K562 (cell line): ENCODE data around the gene PCED1B. TPM values are rescaled to one million over a fixed set of nuclear protein-coding genes. Genes with fewer than 3 reads are reported as not detected.
A peak's percentile ranks its signal among the peaks of the same experiment; 100 is the strongest.

Source experiments
- ATAC-seq: fragments of 200-7000 bp; cut with Tn5 transposase; 3 replicates; pipeline ENCODE4 v1.9.1; 2020; ENCODE audit warnings: moderate library complexity
- BruUV-seq: library from RNA; stranded (reverse); fragments of 400-500 nt; replicated peaks from 2 replicates; lab custom pipeline; 2021; lab: Mats Ljungman, UMichigan
- CTCF ChIA-PET: fragments of 300-600 bp; formaldehyde crosslinking; extraction: SDS; loops from one replicate; lab custom pipeline; 2021; ENCODE audit warnings: low intra/inter-chr PET ratio; lab: Yijun Ruan, JAX
- POLR2A ChIA-PET: fragments of 300-600, 350-650 bp; sonication (Branson Sonifier 250); formaldehyde crosslinking; extraction: SDS; loops from one replicate; lab custom pipeline; 2021; ENCODE audit warnings: antibody characterized with exemption, inconsistent platforms; lab: Yijun Ruan, JAX
- DNase-seq, 4 experiments: peaks; one replicate each; pipeline versions ENCODE4 v3.0.0 to v3.0.0-alpha.2; 2011 to 2018; ENCODE audit warnings: low spot score in 3 of 4, mixed read lengths in 3 of 4; ENCODE audit errors: extremely low read depth in 1 of 4
- FAIRE-seq: peaks from 2 replicates; lab custom pipeline; 2011; peaks lifted over from hg19 to GRCh38; lab: Jason Lieb, UNC
- H2AFZ ChIP-seq: 2 replicates; pipeline ENCODE4 v1.6.0; 2011; ENCODE audit warnings: low read depth, low read length, control low read depth, inconsistent platforms
- H3K27ac ChIP-seq: fragments of 200-600 bp; 3 replicates; pipeline ENCODE4 v1.8.0; 2011; ENCODE audit warnings: low read depth, mild to moderate bottlenecking, control low read depth, inconsistent platforms, low read length, moderate library complexity, mixed read lengths; ENCODE audit errors: extremely low read depth
- H3K27me3 ChIP-seq, 2 experiments: fragments of 300-600 bp in 1 of 2; 2 replicates in 1 of 2; 3 replicates in 1 of 2; pipeline versions ENCODE4 v1.6.0 to v1.8.0; 2011; ENCODE audit warnings: inconsistent platforms in 2 of 2, low read length in 2 of 2, mild to moderate bottlenecking in 1 of 2, mixed read lengths in 1 of 2, moderate library complexity in 1 of 2; ENCODE audit not compliant: control insufficient read depth in 2 of 2, insufficient read depth in 2 of 2
- H3K36me3 ChIP-seq: fragments of 300-600 bp; 3 replicates; pipeline ENCODE4 v1.8.0; 2011; ENCODE audit warnings: mild to moderate bottlenecking, low read length, inconsistent platforms; ENCODE audit not compliant: control insufficient read depth, insufficient read depth
- H3K4me1 ChIP-seq, 2 experiments: fragments of 200-600 bp in 1 of 2; replicated peaks in 1 of 2; 2 replicates in 1 of 2; 3 replicates in 1 of 2; pipeline versions ENCODE4 v1.5.1 to v1.8.0; 2011; ENCODE audit warnings: inconsistent platforms in 2 of 2, low read length in 2 of 2, mild to moderate bottlenecking in 1 of 2, mixed read lengths in 1 of 2, moderate library complexity in 1 of 2; ENCODE audit not compliant: control insufficient read depth in 2 of 2, insufficient read depth in 2 of 2
- H3K4me2 ChIP-seq: 2 replicates; pipeline ENCODE4 v1.6.1; 2011; ENCODE audit warnings: low read length, control low read depth, inconsistent platforms, mixed read lengths; ENCODE audit not compliant: insufficient read depth
- H3K4me3 ChIP-seq: fragments of 200-600 bp; sonication (generic), shearing (Covaris generic); 2 replicates; pipeline ENCODE4 v1.5.1; 2016; ENCODE audit warnings: control low read depth, inconsistent platforms
- H3K79me2 ChIP-seq: fragments of 200-600 bp; 3 replicates; pipeline ENCODE4 v1.8.0; 2011; ENCODE audit warnings: low read length, inconsistent platforms; ENCODE audit not compliant: control insufficient read depth, insufficient read depth
- H3K9ac ChIP-seq, 2 experiments: 2 replicates each; pipeline versions ENCODE4 v1.6.0 to v1.6.1; 2011; ENCODE audit warnings: low read depth in 2 of 2, low read length in 2 of 2, control low read depth in 1 of 2, inconsistent platforms in 1 of 2, mild to moderate bottlenecking in 1 of 2, mixed read lengths in 1 of 2; ENCODE audit not compliant: insufficient read depth in 1 of 2
- H3K9me1 ChIP-seq: one replicate; pipeline ENCODE4 v1.6.0; 2011; ENCODE audit warnings: inconsistent platforms, mild to moderate bottlenecking, low read length, moderate library complexity; ENCODE audit not compliant: control insufficient read depth, insufficient read depth
- H3K9me3 ChIP-seq: replicated peaks from 2 replicates; pipeline ENCODE4 v1.5.1; 2011; ENCODE audit warnings: low read depth, low read length, inconsistent platforms; ENCODE audit not compliant: control insufficient read depth, insufficient read depth
- H4K20me1 ChIP-seq: replicated peaks from 2 replicates; pipeline ENCODE4 v1.6.1; 2011; ENCODE audit warnings: low read length, inconsistent platforms, mixed read lengths; ENCODE audit not compliant: control insufficient read depth, insufficient read depth
- ARHGAP35 ChIP-seq: fragments of 450-650 bp; IDR thresholded peaks from 2 replicates; pipeline ENCODE4 v1.6.1; 2018; ENCODE audit not compliant: partially characterized antibody
- BMI1 ChIP-seq: fragments of 150-350 bp; IDR thresholded peaks from 2 replicates; pipeline ENCODE4 v1.6.1; 2014; ENCODE audit warnings: low read length
- CHAMP1 ChIP-seq: fragments of 450-650 bp; IDR thresholded peaks from 2 replicates; pipeline ENCODE4 v1.6.1; 2016; ENCODE audit warnings: mild to moderate bottlenecking
- DPF2 ChIP-seq: fragments of 450-650 bp; IDR thresholded peaks from 2 replicates; pipeline ENCODE4 v1.6.1; 2016
- ETV1 ChIP-seq: fragments of 450-650 bp; conservative IDR thresholded peaks from 2 replicates; pipeline ENCODE4 v1.6.1; 2016; ENCODE audit warnings: missing genetic modification characterization, control low read depth, low read depth, missing compliant biosample characterization
- GATAD2B ChIP-seq: fragments of 450-650 bp; IDR thresholded peaks from 2 replicates; pipeline ENCODE4 v1.6.1; 2017; ENCODE audit warnings: mild to moderate bottlenecking, borderline replicate concordance
- HNRNPK ChIP-seq: fragments of 200-400 bp; formaldehyde crosslinking; IDR thresholded peaks from one replicate; pipeline ENCODE4 v1.6.1; 2018; ENCODE audit warnings: mild to moderate bottlenecking, low read depth, low read length; ENCODE audit not compliant: poor library complexity, severe bottlenecking
- JUND ChIP-seq, 2 experiments: IDR thresholded peaks; 2 replicates in 1 of 2; 3 replicates in 1 of 2; pipeline ENCODE4 v1.6.1; 2011; ENCODE audit warnings: borderline replicate concordance in 2 of 2, low read depth in 2 of 2, low read length in 2 of 2, improper control_type of control experiment in 1 of 2, missing biosample characterization in 1 of 2, missing genetic modification characterization in 1 of 2, missing genetic modification reagents in 1 of 2
- KAT2B ChIP-seq: IDR thresholded peaks from one replicate; pipeline ENCODE4 v1.6.1; 2012; ENCODE audit warnings: low read depth, mild to moderate bottlenecking, control low read depth, inconsistent platforms, low read length, moderate library complexity
- MCM7 ChIP-seq, 2 experiments: fragments of 450-650 bp; IDR thresholded peaks; 2 replicates each; pipeline ENCODE4 v1.6.1; 2016 to 2018
- RAD21 ChIP-seq, 2 experiments: fragments of 250-450 bp in 1 of 2; fragments of 450-650 bp in 1 of 2; sonication (Bioruptor Pico) in 1 of 2; formaldehyde crosslinking in 1 of 2; IDR thresholded peaks in 1 of 2; conservative IDR thresholded peaks in 1 of 2; 2 replicates each; pipeline versions ENCODE4 v1.4.0 to v1.8.0; 2020 to 2022; ENCODE audit warnings: mild to moderate bottlenecking in 2 of 2, moderate library complexity in 1 of 2
- ZBTB33 ChIP-seq: sonication (generic); formaldehyde crosslinking; IDR thresholded peaks from 2 replicates; pipeline ENCODE4 v1.8.1; 2023; ENCODE audit warnings: mild to moderate bottlenecking, missing genetic modification reagents
- ZNF121 ChIP-seq: sonication (generic); formaldehyde crosslinking; conservative IDR thresholded peaks from 2 replicates; pipeline ENCODE4 v1.8.0; 2022; ENCODE audit warnings: missing genetic modification reagents
- ZNF584 ChIP-seq: fragments of 200-800 bp; sonication (Bioruptor generic); IDR thresholded peaks from 2 replicates; pipeline ENCODE4 v1.6.1; 2016; ENCODE audit warnings: low read depth, mild to moderate bottlenecking, missing genetic modification characterization, missing compliant biosample characterization
- ZNF668 ChIP-seq: fragments of 250-450 bp; sonication (Bioruptor Pico); IDR thresholded peaks from 2 replicates; pipeline ENCODE4 v1.8.0; 2022; ENCODE audit warnings: mild to moderate bottlenecking, inconsistent platforms
- WGBS: fragments of 100-300 bp; shearing (Covaris generic); methylation state at CpG from one replicate; pipeline ENCODE4 v1.1.6; 2016; ENCODE audit warnings: low coverage, mixed read lengths; ENCODE audit not compliant: insufficient coverage; ENCODE audit errors: missing lambda C conversion rate; 5-methylcytosine and 5-hydroxymethylcytosine counted together
- in situ Hi-C: fragments of 300-500 bp; cut with MboI; formaldehyde crosslinking; loops from 4 replicates; pipeline ENCODE4 v1.15.0; 2018; ENCODE audit warnings: inconsistent platforms, mixed read lengths
- intact Hi-C: fragments of 100-400 bp; cut with micrococcal nuclease; formaldehyde crosslinking; loops from 2 replicates; pipeline ENCODE4 v1.14.2; 2022
- polyA plus RNA-seq, 8 experiments: library from polyadenylated mRNA; depleted of rRNA in 4 of 8; stranded (reverse) in 5 of 8; unstranded in 3 of 8; fragments of >200 nt; fragmentation: Nextera tagmentation in 2 of 8; fragmentation: Illumina TruSeq in 1 of 8; extraction: Ambion mirVana in 2 of 8; extraction: Trizol in 1 of 8; gene quantifications; 2 replicates each; pipeline versions ENCODE4 v1.2.1 to v1.2.3, GENCODE V29; 2011 to 2014; ENCODE audit warnings: inconsistent platforms in 1 of 8, missing spikeins in 1 of 8
- total RNA-seq, 7 experiments: library from RNA; depleted of rRNA in 6 of 7; stranded (reverse); fragments of >200 nt in 6 of 7; fragmentation: Illumina TruSeq in 2 of 7; extraction: Trizol in 2 of 7; gene quantifications; 2 replicates each; pipeline versions ENCODE4 v1.2.1 to v1.2.3, GENCODE V29; 2011 to 2021; ENCODE audit warnings: low replicate concordance in 1 of 7

The PCED1B gene
- total and polyA plus RNA-seq, 9 of the 15 experiments (the other 6 are each of a cell fraction or from before 2014, with no cell fraction given) = 1.2 to 9.3 (median 2.5) TPM

GRCh38 chr12:47236109-47236714, 156.8 kb downstream of the PCED1B start:
- H3K36me3 ChIP-seq = peaks cover 4% of the 10 kb centered on the region; the same call in 1 of the 3 replicates
- H3K27me3 ChIP-seq = no peaks in the 10 kb centered on the region
- peaks cover 2% of the 10 kb centered on the region for H3K9me3 ChIP-seq
- POLR2A ChIA-PET = no interaction called here
- CTCF ChIA-PET = interaction anchor here (0.6 kb wide), 2 partner anchors 138 to 422 kb away, joined by 3 read pairs; no protein-coding TSS in a partner anchor
- no peak overlapping the region for H3K9ac ChIP-seq
- H3K27ac ChIP-seq = peak overlapping the region; percentile 38; the same call in 2 of the 3 replicates
- ATAC-seq (no peak), FAIRE-seq (no peak), DNase-seq (no peak)
- no peak overlapping the region for H2AFZ ChIP-seq
- no peaks in the 10 kb centered on the region for H4K20me1 ChIP-seq
- H3K4me3 ChIP-seq = no peak overlapping the region
- H3K4me2 ChIP-seq = no peak overlapping the region
- 76% methylated on average over 10 of the region's 13 CpGs for WGBS
- H3K79me2 ChIP-seq = no peaks in the 10 kb centered on the region
- intact Hi-C loops = no loop called here
- H3K4me1 ChIP-seq = peaks cover 0 to 15% of the 10 kb centered on the region in 2 experiments; a peak in 3 of 5 replicates
- no TSS peak for BruUV-seq
- in situ Hi-C loops = no loop called here
- H3K9me1 ChIP-seq = no peaks in the 10 kb centered on the region
- TF ChIP-seq ZNF121 (CRISPR knock-in tag) (no peak), ZBTB33 (CRISPR knock-in tag) (peak; percentile 67; the same call in 1 of the 2 replicates), HNRNPK (no peak), DPF2 (0 out of 2 replicates have a peak, but pooled peaks have one; percentile 21), GATAD2B (no peak), ZNF584 (CRISPR knock-in tag) (no peak), JUND (IDR thresholded peaks at IDR 0.05; ENCODE audit: borderline replicate concordance, low read depth, low read length) (no peak), JUND (tag; IDR thresholded peaks at IDR 0.05; ENCODE audit: borderline replicate concordance, low read depth, low read length) (no peak), RAD21 (CRISPR knock-in tag; conservative IDR thresholded peaks at IDR 0.05 in 1 of 2, IDR thresholded peaks at IDR 0.05 in 1 of 2) (0 out of 4 replicates have a peak, but pooled peaks of 1 of the 2 experiments have one; percentile 10), ARHGAP35 (no peak), KAT2B (no peak), ETV1 (no peak), CHAMP1 (peak; percentile 51; the same call in 1 of the 2 replicates), MCM7 (IDR thresholded peaks at IDR 0.05) (no peak), BMI1 (no peak), ZNF668 (no peak)
